ENCODE measurements around the gene TADA1. TPM values are rescaled to one million over a fixed set of nuclear protein-coding genes. Genes with fewer than 3 reads are reported as not detected.
A peak's percentile ranks its signal among the peaks of the same experiment; 100 is the strongest.
"Not testable (repeated sequence)": the region's sequence is repeated elsewhere in the genome, so short reads cannot be mapped to it uniquely, and the experiment has no call there.

Gene TADA1
- total and polyA plus RNA-seq, 12 donors = 5.8 to 23.1 (median 13.1) TPM

GRCh38 chr1:166884971-166885370, 8.9 kb upstream of the TADA1 start:
- intact Hi-C loops (cut with DNase I) = no loop called here

GRCh38 chr1:166884040-166884642, 8.1 kb upstream of the TADA1 start:
- peak in 5 of 6 experiments; percentile 36 to 60 (median 43) for TF ChIP-seq CTCF (IDR thresholded peaks at IDR 0.05)
- no peak for TF ChIP-seq POLR2A (IDR thresholded peaks at IDR 0.05)
- H3K9me3 ChIP-seq (replicated peaks in 1 of 3) = no peaks in the 10 kb centered on the region
- WGBS, 4 donors = 8 to 13% (median 13%) methylated on average over 25 to 44 of the region's 44 CpGs
- H3K27ac ChIP-seq = no peak overlapping the region
- H3K4me3 ChIP-seq = no peak overlapping the region
- H3K4me1 ChIP-seq (replicated peaks in 1 of 2) = no peaks in the 10 kb centered on the region
- peak in 6 of 7 donors; percentile 16 to 58 (median 42) for DNase-seq
- H3K36me3 ChIP-seq (replicated peaks in 1 of 2) = no peaks in the 10 kb centered on the region
- intact Hi-C loops (cut with DNase I) = no loop called here
- H3K27me3 ChIP-seq = peaks cover 22% of the 10 kb centered on the region

More at GRCh38 chr1:166884971-166885370, 8.9 kb upstream of the TADA1 start:
- 75 to 90% (median 85%) methylated on average over 3 of the region's 3 CpGs for WGBS, 4 donors
- H3K36me3 ChIP-seq (replicated peaks in 1 of 2) = no peaks in the 10 kb centered on the region
- H3K9me3 ChIP-seq (replicated peaks in 1 of 3) = no peaks in the 10 kb centered on the region
- H3K4me1 ChIP-seq (replicated peaks in 1 of 2) = no peaks in the 10 kb centered on the region
- H3K27ac ChIP-seq = no peak overlapping the region
- TF ChIP-seq CTCF (IDR thresholded peaks at IDR 0.05) (no peak), POLR2A (IDR thresholded peaks at IDR 0.05) (no peak)
- no peak overlapping the region for H3K4me3 ChIP-seq
- DNase-seq = no peak
- H3K27me3 ChIP-seq = peaks cover 22% of the 10 kb centered on the region

GRCh38 chr1:166882893-166883292, 6.8 kb upstream of the TADA1 start:
- H3K36me3 ChIP-seq (replicated peaks in 1 of 2) = no peaks in the 10 kb centered on the region
- 42 to 73% (median 57%) methylated on average over 2 of the region's 2 CpGs for WGBS, 4 donors
- no peak overlapping the region for H3K27ac ChIP-seq
- no peak for DNase-seq
- TF ChIP-seq CTCF (IDR thresholded peaks at IDR 0.05) = no peak
- TF ChIP-seq POLR2A (IDR thresholded peaks at IDR 0.05) = no peak
- H3K27me3 ChIP-seq = peaks cover 22% of the 10 kb centered on the region
- intact Hi-C loops (cut with DNase I) = no loop called here
- no peaks in the 10 kb centered on the region for H3K4me1 ChIP-seq (replicated peaks in 1 of 2)
- H3K4me3 ChIP-seq = no peak overlapping the region
- no peaks in the 10 kb centered on the region for H3K9me3 ChIP-seq (replicated peaks in 1 of 3)

- WGBS, 4 donors = 94 to 97% (median 96%) methylated on average over 14 to 20 of the region's 21 CpGs
Measured at GRCh38 chr1:166878173-166878917, 2.3 kb upstream of the TADA1 start.

More at GRCh38 chr1:166878173-166878917, 2.3 kb upstream of the TADA1 start:
- H3K4me3 ChIP-seq; intact Hi-C loops (cut with DNase I); H3K27ac ChIP-seq; H3K36me3 ChIP-seq (replicated peaks in 1 of 2); H3K9me3 ChIP-seq (replicated peaks in 1 of 3); DNase-seq; H3K27me3 ChIP-seq: not testable (repeated sequence)
- H3K4me1 ChIP-seq (replicated peaks in 1 of 2) = peaks cover 6 to 23% of the 10 kb centered on the region in 2 donors
